Calu3 (cell line): ENCODE data around the gene BACE2. TPM values are rescaled to one million over a fixed set of nuclear protein-coding genes. Genes with fewer than 3 reads are reported as not detected.

ENCODE experiments used
- BruUV-seq: library from RNA; stranded (reverse); fragments of 400-500 nt; replicated peaks from 2 replicates; lab custom pipeline; 2021; lab: Mats Ljungman, UMichigan
- CTCF ChIA-PET: fragments of 300-600 bp; sonication (Branson Sonifier 250); formaldehyde crosslinking; loops from one replicate; lab custom pipeline; 2022; ENCODE audit warnings: antibody characterized with exemption; lab: Charles Lee
- DNase-seq: peaks from one replicate; pipeline ENCODE4 v3.0.0; 2022
- H3K27ac Mint-ChIP-seq: one replicate; pipeline ENCODE4 v1.8.0; 2022; ENCODE audit warnings: mixed read lengths; ENCODE audit not compliant: unreplicated experiment
- H3K27me3 Mint-ChIP-seq: one replicate; pipeline ENCODE4 v1.8.0; 2022; ENCODE audit warnings: mixed read lengths; ENCODE audit not compliant: unreplicated experiment
- H3K36me3 Mint-ChIP-seq: one replicate; pipeline ENCODE4 v1.8.0; 2022; ENCODE audit warnings: mild to moderate bottlenecking, moderate library complexity, mixed read lengths; ENCODE audit not compliant: insufficient read depth, unreplicated experiment
- H3K4me1 Mint-ChIP-seq: one replicate; pipeline ENCODE4 v1.8.0; 2022; ENCODE audit warnings: mild to moderate bottlenecking, low read depth, mixed read lengths; ENCODE audit not compliant: unreplicated experiment
- H3K4me3 Mint-ChIP-seq: one replicate; pipeline ENCODE4 v1.8.0; 2022; ENCODE audit warnings: mild to moderate bottlenecking, low read depth, moderate library complexity, mixed read lengths; ENCODE audit not compliant: unreplicated experiment
- H3K9me3 Mint-ChIP-seq: one replicate; pipeline ENCODE4 v1.8.0; 2022; ENCODE audit warnings: low read depth, mixed read lengths; ENCODE audit not compliant: unreplicated experiment
- intact Hi-C: fragments of 100-400 bp; cut with micrococcal nuclease; formaldehyde crosslinking; loops from one replicate; pipeline ENCODE4 v1.10.0; 2022; ENCODE audit not compliant: unreplicated experiment
- total RNA-seq: library from RNA; stranded (reverse); gene quantifications from 2 replicates; pipeline ENCODE4 v1.2.3, GENCODE V29; 2022
- TF ChIP-seq, protein P1 (sequence below): fragments of 200-600 bp; IDR thresholded peaks from one replicate; pipeline ENCODE4 v1.8.0; 2022; ENCODE audit warnings: antibody characterized with exemption; ENCODE audit not compliant: unreplicated experiment

BACE2 gene
- total RNA-seq, 1 experiment from 2014 or later = 59.0 TPM

DNA sequence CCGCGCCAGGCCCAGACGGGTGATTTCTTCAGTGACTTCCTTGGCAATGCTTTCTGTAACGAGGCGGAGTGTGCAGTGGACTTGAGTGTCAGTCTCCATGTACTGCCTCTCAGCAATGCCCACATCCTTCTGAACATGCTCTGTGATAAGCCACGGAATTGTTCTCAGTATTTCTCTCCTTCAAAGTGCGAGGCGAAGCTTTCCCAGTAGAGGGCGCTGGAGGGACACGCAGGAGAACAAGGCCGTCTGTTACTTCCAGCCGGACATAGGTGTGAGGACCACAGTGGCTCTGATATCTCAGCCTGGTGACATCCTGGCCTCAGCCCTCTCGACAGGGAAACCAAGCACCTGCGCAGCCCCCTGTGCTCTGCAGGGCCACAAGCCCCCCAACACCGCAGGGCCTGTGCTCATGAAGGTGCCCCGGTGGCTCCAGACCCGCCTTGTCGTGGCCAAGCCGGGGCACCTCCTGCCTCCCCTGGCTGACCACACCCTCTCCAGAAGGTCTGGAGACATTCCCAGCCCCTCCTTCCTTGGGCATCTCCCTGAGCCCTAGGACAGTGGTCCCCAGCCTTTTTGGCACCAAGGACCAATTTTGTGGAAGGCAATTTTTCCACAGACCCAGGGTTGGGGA is 46.1 kb upstream of the BACE2 start:
- Mint-ChIP-seq H3K9me3 (no peaks in the 10 kb centered on the region), H3K27me3 (peaks cover 56% of the 10 kb centered on the region), H3K4me1 (no peaks in the 10 kb centered on the region), H3K27ac (no peak overlapping the region), H3K36me3 (no peaks in the 10 kb centered on the region), H3K4me3 (no peak overlapping the region)
- TF ChIP-seq, protein P1, sequence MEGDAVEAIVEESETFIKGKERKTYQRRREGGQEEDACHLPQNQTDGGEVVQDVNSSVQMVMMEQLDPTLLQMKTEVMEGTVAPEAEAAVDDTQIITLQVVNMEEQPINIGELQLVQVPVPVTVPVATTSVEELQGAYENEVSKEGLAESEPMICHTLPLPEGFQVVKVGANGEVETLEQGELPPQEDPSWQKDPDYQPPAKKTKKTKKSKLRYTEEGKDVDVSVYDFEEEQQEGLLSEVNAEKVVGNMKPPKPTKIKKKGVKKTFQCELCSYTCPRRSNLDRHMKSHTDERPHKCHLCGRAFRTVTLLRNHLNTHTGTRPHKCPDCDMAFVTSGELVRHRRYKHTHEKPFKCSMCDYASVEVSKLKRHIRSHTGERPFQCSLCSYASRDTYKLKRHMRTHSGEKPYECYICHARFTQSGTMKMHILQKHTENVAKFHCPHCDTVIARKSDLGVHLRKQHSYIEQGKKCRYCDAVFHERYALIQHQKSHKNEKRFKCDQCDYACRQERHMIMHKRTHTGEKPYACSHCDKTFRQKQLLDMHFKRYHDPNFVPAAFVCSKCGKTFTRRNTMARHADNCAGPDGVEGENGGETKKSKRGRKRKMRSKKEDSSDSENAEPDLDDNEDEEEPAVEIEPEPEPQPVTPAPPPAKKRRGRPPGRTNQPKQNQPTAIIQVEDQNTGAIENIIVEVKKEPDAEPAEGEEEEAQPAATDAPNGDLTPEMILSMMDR = peak; percentile 60
- BruUV-seq = no TSS peak
- CTCF ChIA-PET = interaction anchor here (3.3 kb wide), 1 partner anchor 12 kb away, joined by 9 read pairs; no protein-coding TSS in a partner anchor
- peak; percentile 83 for DNase-seq
- intact Hi-C loops = loop anchor here (5.0 kb wide), 1 partner anchor 240 kb away; the partner anchor contains the start of gene MX2

GRCh38 chr21:41124641-41125201 is 43.2 kb upstream of the BACE2 start:
- peaks cover 57% of the 10 kb centered on the region for H3K27me3 Mint-ChIP-seq
- CTCF ChIA-PET = interaction anchor here (0.7 kb wide), 1 partner anchor 57 kb away, joined by 3 read pairs; no protein-coding TSS in a partner anchor
- TF ChIP-seq, protein P1 = no peak
- no peak overlapping the region for H3K27ac Mint-ChIP-seq
- no peaks in the 10 kb centered on the region for H3K36me3 Mint-ChIP-seq
- H3K4me3 Mint-ChIP-seq = no peak overlapping the region
- peaks cover 3% of the 10 kb centered on the region for H3K9me3 Mint-ChIP-seq
- BruUV-seq = no TSS peak
- no peaks in the 10 kb centered on the region for H3K4me1 Mint-ChIP-seq
- intact Hi-C loops = loop anchor here (5.0 kb wide), 1 partner anchor 238 kb away; the partner anchor contains the start of gene MX2
- no peak for DNase-seq

DNA sequence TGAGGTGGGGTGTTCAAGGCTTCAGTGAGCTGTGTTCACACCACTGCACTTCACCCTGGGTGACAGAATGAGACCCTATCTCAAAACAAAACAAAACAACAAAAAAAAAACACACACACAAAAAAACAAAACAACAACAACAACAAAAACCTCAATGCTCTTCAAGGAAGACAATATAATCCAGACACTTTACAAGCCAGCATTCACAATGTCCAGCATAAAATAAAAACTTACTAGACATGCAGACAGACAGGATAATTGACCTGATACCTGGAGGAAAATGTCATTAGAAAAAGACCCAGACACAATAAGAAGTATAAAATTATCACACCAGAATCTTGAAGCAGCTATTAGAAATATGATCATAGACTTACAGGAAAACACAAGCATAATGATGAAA is 39.0 kb upstream of the BACE2 start:
- CTCF ChIA-PET = no interaction called here

DNA sequence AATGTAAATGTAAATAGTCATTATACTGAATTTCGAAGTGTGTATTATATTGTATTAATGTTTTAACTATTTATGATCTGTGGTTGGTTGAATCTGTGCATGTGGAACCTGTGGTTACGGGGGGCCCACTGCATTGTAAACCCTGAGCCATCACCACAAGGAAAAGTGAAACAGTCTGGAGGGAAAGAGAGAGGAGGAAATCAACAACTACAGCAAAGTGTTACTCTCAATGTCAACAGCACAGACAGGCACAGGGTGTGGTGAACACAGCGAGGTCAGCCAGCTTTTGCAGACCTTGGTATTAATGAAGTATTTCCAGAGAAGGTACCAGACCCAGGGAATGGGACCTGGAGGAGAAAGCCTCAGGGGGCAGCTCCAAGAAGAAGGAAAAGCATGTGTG is 37.1 kb upstream of the BACE2 start:
- no peak overlapping the region for H3K4me3 Mint-ChIP-seq
- no peak overlapping the region for H3K27ac Mint-ChIP-seq
- TF ChIP-seq, protein P1 = no peak
- BruUV-seq = no TSS peak
- H3K4me1 Mint-ChIP-seq = no peaks in the 10 kb centered on the region
- CTCF ChIA-PET = no interaction called here
- no peak for DNase-seq
- H3K36me3 Mint-ChIP-seq = no peaks in the 10 kb centered on the region
- H3K27me3 Mint-ChIP-seq = peaks cover 58% of the 10 kb centered on the region
- peaks cover 3% of the 10 kb centered on the region for H3K9me3 Mint-ChIP-seq
- intact Hi-C loops = no loop called here

More for the DNA sequence above, 39.0 kb upstream of the BACE2 start:
- H3K9me3 Mint-ChIP-seq = peaks cover 3% of the 10 kb centered on the region
- H3K4me3 Mint-ChIP-seq = no peak overlapping the region
- peaks cover 52% of the 10 kb centered on the region for H3K27me3 Mint-ChIP-seq
- intact Hi-C loops = no loop called here
- H3K36me3 Mint-ChIP-seq = no peaks in the 10 kb centered on the region
- no peak overlapping the region for H3K27ac Mint-ChIP-seq
- DNase-seq = no peak
- BruUV-seq = no TSS peak
- TF ChIP-seq, protein P1 = no peak
- H3K4me1 Mint-ChIP-seq = no peaks in the 10 kb centered on the region
